A549 (cell line): ENCODE results near the gene MPP3. TPM values are rescaled to one million over a fixed set of nuclear protein-coding genes. Genes with fewer than 3 reads are reported as not detected.
A peak's percentile ranks its signal among the peaks of the same experiment; 100 is the strongest.

Source experiments
- ATAC-seq, 2 experiments: fragments of 200-7000 bp in 1 of 2; fragments of >200 bp in 1 of 2; cut with Nextera tagmentation in 1 of 2; cut with Tn5 transposase in 1 of 2; 3 replicates each; pipeline versions ENCODE4 v1.8.0 to v1.9.1; 2018 to 2020; ENCODE audit warnings: mild to moderate bottlenecking in 1 of 2, moderate library complexity in 1 of 2
- CTCF ChIA-PET: fragments of 300-600 bp; sonication (Branson Sonifier 250); formaldehyde crosslinking; extraction: SDS; loops from one replicate; lab custom pipeline; 2021; ENCODE audit warnings: antibody characterized with exemption, inconsistent platforms; lab: Yijun Ruan, JAX
- POLR2A ChIA-PET: fragments of 350-600 bp; formaldehyde crosslinking; extraction: SDS; loops from one replicate; lab custom pipeline; 2021; ENCODE audit warnings: antibody characterized with exemption, inconsistent platforms; lab: Yijun Ruan, JAX
- DNase-seq, 2 experiments: peaks; one replicate each; pipeline versions ENCODE4 v3.0.0 to v3.0.0-alpha.2; 2011 to 2016; ENCODE audit warnings: low read depth in 1 of 2, low spot score in 1 of 2
- FAIRE-seq: peaks from 2 replicates; lab custom pipeline; 2011; peaks lifted over from hg19 to GRCh38; lab: Jason Lieb, UNC
- H3K27ac ChIP-seq, 2 experiments: fragments of >200 bp; sonication (Bioruptor Twin); formaldehyde crosslinking; 3 replicates each; pipeline ENCODE4 v1.5.1; 2016 to 2017
- H3K4me1 ChIP-seq: fragments of >200 bp; sonication (Bioruptor Twin); formaldehyde crosslinking; 3 replicates; pipeline ENCODE4 v1.6.1; 2016
- H3K4me2 ChIP-seq: fragments of >200 bp; sonication (Bioruptor Twin); formaldehyde crosslinking; 3 replicates; pipeline ENCODE4 v1.6.1; 2016
- H3K4me3 ChIP-seq: fragments of >200 bp; sonication (Bioruptor Twin); formaldehyde crosslinking; 3 replicates; pipeline ENCODE4 v1.5.1; 2016
- H3K9me3 ChIP-seq: fragments of >200 bp; sonication (Bioruptor Twin); formaldehyde crosslinking; 3 replicates; pipeline ENCODE4 v1.6.1; 2016
- ATOH8 ChIP-seq: fragments of 250-450 bp; sonication (Bioruptor Pico); IDR thresholded peaks from 2 replicates; pipeline ENCODE4 v1.5.0; 2020; ENCODE audit warnings: low read depth, mild to moderate bottlenecking, moderate library complexity
- CBX2 ChIP-seq: fragments of 200-600 bp; sonication (generic); IDR thresholded peaks from 2 replicates; pipeline ENCODE4 v1.6.1; 2016; ENCODE audit warnings: low read depth, mild to moderate bottlenecking, borderline replicate concordance
- CBX8 ChIP-seq: fragments of 200-600 bp; sonication (generic); IDR thresholded peaks from 2 replicates; pipeline ENCODE4 v1.6.1; 2016
- CHD4 ChIP-seq: fragments of 200-600 bp; sonication (generic); IDR thresholded peaks from 2 replicates; pipeline ENCODE4 v1.6.1; 2016; ENCODE audit warnings: antibody characterized with exemption, mild to moderate bottlenecking, borderline replicate concordance
- E2F6 ChIP-seq: IDR thresholded peaks from 2 replicates; pipeline ENCODE4 v1.6.1; 2012; ENCODE audit warnings: low read depth, borderline replicate concordance
- ELK1 ChIP-seq: fragments of 150-350 bp; IDR thresholded peaks from 2 replicates; pipeline ENCODE4 v1.6.1; 2014; ENCODE audit warnings: low read depth, mild to moderate bottlenecking, low read length
- FOSB ChIP-seq: fragments of 250-450 bp; sonication (Bioruptor Pico); IDR thresholded peaks from 2 replicates; pipeline ENCODE4 v1.5.0; 2020; ENCODE audit warnings: mild to moderate bottlenecking, moderate library complexity
- FOSL2 ChIP-seq, 2 experiments: fragments of 450-650 bp in 1 of 2; fragments of >200 bp in 1 of 2; sonication (Bioruptor Twin) in 1 of 2; formaldehyde crosslinking; IDR thresholded peaks; 2 replicates each; pipeline versions ENCODE4 v1.5.0 to v1.6.1; 2016 to 2020; ENCODE audit warnings: mild to moderate bottlenecking in 1 of 2, moderate library complexity in 1 of 2
- GATA3 ChIP-seq: IDR thresholded peaks from 2 replicates; pipeline ENCODE4 v1.6.1; 2012; ENCODE audit warnings: borderline replicate concordance
- HMGXB4 ChIP-seq: fragments of 250-450 bp; sonication (Bioruptor Pico); IDR thresholded peaks from 2 replicates; pipeline ENCODE4 v1.5.0; 2021; ENCODE audit warnings: mild to moderate bottlenecking, moderate library complexity, borderline replicate concordance
- JUN ChIP-seq, 2 experiments: fragments of >200 bp; sonication (Bioruptor Twin); formaldehyde crosslinking; IDR thresholded peaks; 2 replicates in 1 of 2; 3 replicates in 1 of 2; pipeline ENCODE4 v1.6.1; 2016 to 2017
- KDM1A ChIP-seq: fragments of 200-600 bp; sonication (generic); IDR thresholded peaks from 2 replicates; pipeline ENCODE4 v1.6.1; 2016; ENCODE audit warnings: low read depth, mild to moderate bottlenecking
- MAZ ChIP-seq: fragments of 150-350 bp; IDR thresholded peaks from 2 replicates; pipeline ENCODE4 v1.6.1; 2014; ENCODE audit warnings: antibody characterized with exemption, low read depth, low read length, borderline replicate concordance
- MYC ChIP-seq: IDR thresholded peaks from 2 replicates; pipeline ENCODE4 v1.6.1; 2012; ENCODE audit warnings: mild to moderate bottlenecking, inconsistent platforms, low read length, improper control_type of control experiment, borderline replicate concordance
- NFE2L2 ChIP-seq: fragments of 150-350 bp; conservative IDR thresholded peaks from 2 replicates; pipeline ENCODE4 v1.6.1; 2014; ENCODE audit warnings: low read length
- NPAS2 ChIP-seq: fragments of 250-450 bp; sonication (Bioruptor Pico); IDR thresholded peaks from 2 replicates; pipeline ENCODE4 v1.8.0; 2022; ENCODE audit warnings: mild to moderate bottlenecking, moderate library complexity, borderline replicate concordance
- NR3C1 ChIP-seq: fragments of >200 bp; sonication (Bioruptor Twin); formaldehyde crosslinking; IDR thresholded peaks from 3 replicates; pipeline ENCODE4 v1.6.1; 2017
- PHF8 ChIP-seq: fragments of 200-600 bp; sonication (generic); IDR thresholded peaks from 2 replicates; pipeline ENCODE4 v1.6.1; 2016; ENCODE audit warnings: low read depth, mild to moderate bottlenecking, antibody characterized with exemption, moderate library complexity, borderline replicate concordance
- POLR2A ChIP-seq: IDR thresholded peaks from 2 replicates; pipeline ENCODE4 v1.6.1; 2012; ENCODE audit warnings: mild to moderate bottlenecking, low read length
- RAD21 ChIP-seq, 2 experiments: fragments of >200 bp in 1 of 2; sonication (Bioruptor Twin) in 1 of 2; formaldehyde crosslinking in 1 of 2; IDR thresholded peaks in 1 of 2; conservative IDR thresholded peaks in 1 of 2; 2 replicates in 1 of 2; 3 replicates in 1 of 2; pipeline ENCODE4 v1.6.1; 2012 to 2018; ENCODE audit warnings: inconsistent platforms in 1 of 2
- RARB ChIP-seq: fragments of 250-450 bp; sonication (Bioruptor Pico); IDR thresholded peaks from 2 replicates; pipeline ENCODE4 v1.8.0; 2021; ENCODE audit warnings: mild to moderate bottlenecking, moderate library complexity
- RCOR1 ChIP-seq: fragments of 150-350 bp; IDR thresholded peaks from 2 replicates; pipeline ENCODE4 v1.6.1; 2014; ENCODE audit warnings: antibody characterized with exemption, low read length, low read depth
- RNF2 ChIP-seq: fragments of 200-600 bp; sonication (generic); IDR thresholded peaks from 2 replicates; pipeline ENCODE4 v1.6.1; 2016; ENCODE audit warnings: low read depth, mild to moderate bottlenecking, antibody characterized with exemption, moderate library complexity, borderline replicate concordance
- SMC3 ChIP-seq: fragments of >200 bp; sonication (Bioruptor Twin); formaldehyde crosslinking; IDR thresholded peaks from 3 replicates; pipeline ENCODE4 v1.6.1; 2018; ENCODE audit warnings: inconsistent platforms
- SREBF2 ChIP-seq: fragments of 450-650 bp; IDR thresholded peaks from 2 replicates; pipeline ENCODE4 v1.6.1; 2014; ENCODE audit warnings: mild to moderate bottlenecking, moderate library complexity
- TFCP2L1 ChIP-seq: fragments of 250-450 bp; sonication (Bioruptor Pico); IDR thresholded peaks from 2 replicates; pipeline ENCODE4 v1.5.0; 2021; ENCODE audit warnings: mild to moderate bottlenecking
- USF2 ChIP-seq: fragments of 450-650 bp; IDR thresholded peaks from 2 replicates; pipeline ENCODE4 v1.6.1; 2014; ENCODE audit warnings: antibody characterized with exemption
- ZFP36 ChIP-seq: fragments of 450-650 bp; IDR thresholded peaks from 2 replicates; pipeline ENCODE4 v1.6.1; 2014; ENCODE audit warnings: borderline replicate concordance; ENCODE audit not compliant: partially characterized antibody
- ZNF302 ChIP-seq: fragments of 250-450 bp; sonication (Bioruptor Pico); IDR thresholded peaks from 2 replicates; pipeline ENCODE4 v1.9.0; 2021; ENCODE audit warnings: inconsistent platforms, mild to moderate bottlenecking, moderate library complexity
- WGBS: methylation state at CpG from one replicate; pipeline ENCODE4 v1.1.6; 2017; ENCODE audit errors: missing lambda C conversion rate; 5-methylcytosine and 5-hydroxymethylcytosine counted together
- polyA plus RNA-seq, 4 experiments: library from polyadenylated mRNA; depleted of rRNA in 3 of 4; stranded (reverse); fragments of >200 nt; fragmentation: RNase III in 1 of 4; extraction: RNeasy Plus Mini Kit Qiagen cat#74134 plus additional on column Dnase treatment in 1 of 4; gene quantifications; 2 replicates in 3 of 4; 3 replicates in 1 of 4; pipeline ENCODE4 v1.2.3, GENCODE V29; 2011 to 2017

The MPP3 gene
- polyA plus RNA-seq, 2 of the 4 experiments (the other 2 are of a cell fraction) = 15.5 to 21.4 TPM

GRCh38 chr17:43878260-43879175 lies 45.6 kb upstream of the MPP3 start (continued):
- TF ChIP-seq ELK1 (no peak), NFE2L2 (no peak), SREBF2 (no peak), KDM1A (no peak), FOSL2 (IDR thresholded peaks at IDR 0.05) (no peak), FOSL2 (CRISPR knock-in tag; IDR thresholded peaks at IDR 0.05) (peak; percentile 24; the same call in 1 of the 2 replicates), GATA3 (no peak), E2F6 (0 out of 2 replicates have a peak, but pooled peaks have one; percentile 31), CHD4 (no peak), TFCP2L1 (CRISPR knock-in tag) (peak; percentile 64; the same call in 1 of the 2 replicates), USF2 (no peak), SMC3 (peak; percentile 85), HMGXB4 (CRISPR knock-in tag) (no peak), RAD21 (conservative IDR thresholded peaks at IDR 0.05 in 1 of 2, IDR thresholded peaks at IDR 0.05 in 1 of 2) (peak; percentile 85 to 88), RARB (no peak), MYC (no peak), MAZ (no peak), FOSB (CRISPR knock-in tag) (no peak), RCOR1 (no peak), ZFP36 (no peak)

- ChIA-PET POLR2A (interaction anchor here (0.6 to 1.0 kb wide), 3 partner anchors 11 to 192 kb away, joined by 3 read pairs; no protein-coding TSS in a partner anchor), CTCF (interaction anchor here (0.5 to 9.7 kb wide), 56 partner anchors 7 to 758 kb away, joined by 3 to 412 read pairs (median 5); partner anchors contain the start of genes CD300LG, CFAP97D1, MPP2 and NAGS)
- TF ChIP-seq TFCP2L1 (CRISPR knock-in tag) (no peak), JUN (IDR thresholded peaks at IDR 0.05) (no peak), ATOH8 (CRISPR knock-in tag) (no peak), ZNF302 (CRISPR knock-in tag) (no peak), CBX2 (no peak), NPAS2 (CRISPR knock-in tag) (no peak), RCOR1 (no peak), NR3C1 (no peak), RAD21 (conservative IDR thresholded peaks at IDR 0.05 in 1 of 2, IDR thresholded peaks at IDR 0.05 in 1 of 2) (no peak), RNF2 (no peak), PHF8 (no peak), POLR2A (no peak), USF2 (no peak), CBX8 (no peak)
- FAIRE-seq (no peak), DNase-seq (no peak), ATAC-seq (no peak)
- peaks cover 5% of the 10 kb centered on the region for H3K4me1 ChIP-seq
- H3K4me2 ChIP-seq = no peak overlapping the region
- 86% methylated on average over 10 of the region's 10 CpGs for WGBS
- H3K27ac ChIP-seq = no peak overlapping the region
- no peak overlapping the region for H3K4me3 ChIP-seq
- H3K9me3 ChIP-seq = no peaks in the 10 kb centered on the region
These were observed 44.7 kb upstream of the MPP3 start for GRCh38 chr17:43877451-43878155.
